HG03196 (cell line): ENCODE data around the gene DOCK2.
A peak's percentile ranks its signal among the peaks of the same experiment; 100 is the strongest.
"Not testable (repeated sequence)": the region's sequence is repeated elsewhere in the genome, so short reads cannot be mapped to it uniquely, and the experiment has no call there.

Source experiments
- ATAC-seq: cut with Tn5 transposase; IDR thresholded peaks from one replicate; pipeline ENCODE4 v1.9.1; 2021; ENCODE audit not compliant: unreplicated experiment

DOCK2 gene

DNA sequence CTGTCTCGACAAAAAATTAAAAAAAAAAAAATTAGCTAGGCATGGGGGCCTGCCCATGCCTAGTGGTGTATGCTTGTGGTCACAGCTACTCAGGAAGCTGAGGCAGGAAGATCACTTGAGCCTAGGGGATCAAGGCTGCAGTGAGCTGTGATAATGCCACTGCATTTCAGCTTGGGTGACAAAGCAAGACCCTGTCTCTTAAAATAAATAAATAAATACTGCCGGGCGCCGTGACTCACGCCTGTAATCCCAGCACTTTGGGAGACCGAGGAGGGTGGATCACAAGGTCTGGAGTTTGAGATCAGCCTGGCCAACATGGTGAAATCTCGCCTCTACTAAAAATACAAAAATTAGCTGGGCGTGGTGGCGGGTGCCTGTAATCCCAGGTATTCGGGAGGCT, 115.5 kb downstream of the DOCK2 start:
- not testable (repeated sequence) for ATAC-seq

DNA sequence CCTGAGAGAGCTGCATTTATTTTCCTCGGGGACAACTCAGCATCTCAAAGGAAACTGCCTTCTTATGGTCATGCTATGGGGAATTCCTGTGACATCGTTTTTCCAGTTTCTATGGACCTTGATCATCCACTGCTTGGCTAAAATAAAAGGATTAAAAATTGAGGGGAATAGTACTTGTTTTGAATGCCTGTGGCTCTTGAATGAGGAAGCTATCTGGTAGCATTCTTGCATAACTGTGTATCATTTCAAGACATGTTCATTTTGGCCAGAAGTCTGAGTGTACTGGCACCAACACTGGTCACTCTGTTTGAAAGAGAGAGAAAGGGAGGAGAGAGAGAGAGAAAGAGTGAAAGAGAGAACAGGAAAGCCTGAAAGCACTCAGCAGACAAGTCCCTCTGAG, 116.7 kb downstream of the DOCK2 start:
- no peak for ATAC-seq

DNA sequence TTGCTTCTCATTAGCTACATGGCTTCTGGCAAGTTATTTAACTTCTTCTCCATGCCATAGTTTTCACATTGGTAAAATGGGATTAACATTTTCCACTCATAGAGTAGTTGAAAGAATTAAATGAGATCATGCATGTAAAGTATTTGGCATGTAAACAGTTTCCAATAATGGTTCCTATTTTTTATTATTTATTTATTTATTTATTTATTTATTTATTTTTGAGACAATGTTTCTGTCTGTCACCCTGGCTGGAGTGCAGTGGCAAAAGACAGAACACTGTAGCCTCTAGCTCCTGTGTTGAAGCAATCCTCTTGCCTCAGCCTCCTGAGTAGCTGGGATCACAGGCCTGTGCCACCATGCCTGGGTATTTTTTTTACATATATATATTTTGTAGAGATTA, 117.7 kb downstream of the DOCK2 start:
- no peak for ATAC-seq

DNA sequence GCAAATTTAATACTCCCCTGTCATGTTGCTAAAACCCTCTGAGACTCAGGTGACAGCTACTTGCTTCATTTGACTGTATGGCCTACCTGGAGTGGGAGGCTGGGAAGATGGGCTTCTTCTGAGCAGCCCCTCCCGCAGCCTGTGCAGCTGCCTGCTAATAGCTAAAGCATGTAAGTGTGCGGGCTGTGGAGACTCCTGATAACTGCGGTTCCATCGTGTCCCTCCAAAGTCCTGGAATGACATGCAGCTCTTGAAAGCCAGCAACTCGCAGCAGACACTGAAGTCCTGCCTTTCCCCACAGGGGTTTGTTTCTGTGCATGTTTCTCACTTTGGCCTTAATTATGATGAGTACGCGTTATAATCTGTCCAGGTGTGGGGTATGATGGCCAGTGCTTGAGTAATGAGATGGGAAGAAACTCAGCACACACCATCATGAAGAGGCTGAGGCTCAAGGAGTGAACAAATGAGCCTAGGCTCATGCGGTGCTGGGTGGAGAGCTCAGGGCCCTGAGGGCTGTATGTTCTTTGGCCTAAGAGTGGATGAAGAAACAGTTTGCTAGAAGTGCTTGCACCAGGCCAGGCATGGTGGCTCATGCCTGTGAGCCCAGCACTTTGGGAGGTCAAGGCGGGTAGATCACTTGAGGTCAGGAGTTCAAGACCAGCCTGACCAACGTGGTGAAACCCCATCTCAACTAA, 119.1 kb downstream of the DOCK2 start:
- ATAC-seq: no peak

DNA sequence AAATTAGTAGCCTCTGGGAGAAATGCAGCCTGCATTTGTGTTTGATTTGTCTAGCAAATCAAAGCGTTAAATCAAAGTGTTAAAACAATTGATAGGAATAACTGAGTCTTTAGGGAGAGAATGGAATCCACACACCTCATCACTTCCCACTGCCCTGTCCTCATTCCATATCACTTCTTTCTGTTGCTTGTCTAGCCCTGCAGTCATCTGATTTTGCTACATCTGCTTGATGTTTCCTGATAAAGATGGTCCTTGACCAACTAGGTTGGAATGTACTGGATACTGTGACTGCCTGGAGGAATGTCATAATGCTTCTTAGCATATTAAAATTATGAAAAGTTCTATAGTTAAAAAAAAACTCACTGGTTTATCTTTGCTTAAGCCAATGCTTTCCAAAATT, 119.9 kb downstream of the DOCK2 start:
- no peak for ATAC-seq

DNA sequence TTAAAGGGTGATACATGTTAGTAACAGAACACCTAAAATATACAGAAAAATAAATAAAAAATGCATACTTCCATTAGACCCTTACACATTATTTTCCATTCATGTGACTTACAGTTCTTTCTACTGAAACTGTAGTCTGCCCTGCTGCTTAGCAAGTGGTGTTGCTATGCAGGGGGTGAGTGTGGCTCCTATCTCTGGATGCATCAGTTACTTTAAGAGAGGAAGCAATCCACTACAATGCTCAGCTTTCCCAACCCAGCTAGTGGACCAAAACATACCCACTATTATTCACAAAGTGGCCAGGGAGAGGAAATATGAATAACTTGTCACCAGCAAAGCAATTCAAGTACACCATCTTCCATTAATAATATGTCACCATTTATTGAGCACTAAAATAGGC, 121.8 kb downstream of the DOCK2 start:
- no peak for ATAC-seq

DNA sequence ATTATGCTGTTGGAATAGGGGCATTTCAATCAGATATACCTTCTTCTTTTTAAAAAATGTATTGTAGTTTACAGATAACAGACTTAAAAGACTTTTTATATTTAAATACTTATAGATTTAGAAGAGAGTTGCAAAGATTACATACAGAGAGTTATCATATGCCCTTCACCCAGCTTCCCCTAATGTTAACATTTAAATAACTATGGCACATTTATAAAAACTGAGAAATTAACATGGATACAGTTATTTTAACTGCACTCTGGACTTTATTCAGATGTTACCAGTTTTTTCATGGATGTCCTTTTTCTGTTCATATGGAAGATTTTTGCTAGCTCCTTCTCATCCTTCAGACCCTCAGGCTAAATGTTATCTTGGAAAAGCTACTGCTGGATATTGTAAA, 123.2 kb downstream of the DOCK2 start:
- no peak for ATAC-seq

DNA sequence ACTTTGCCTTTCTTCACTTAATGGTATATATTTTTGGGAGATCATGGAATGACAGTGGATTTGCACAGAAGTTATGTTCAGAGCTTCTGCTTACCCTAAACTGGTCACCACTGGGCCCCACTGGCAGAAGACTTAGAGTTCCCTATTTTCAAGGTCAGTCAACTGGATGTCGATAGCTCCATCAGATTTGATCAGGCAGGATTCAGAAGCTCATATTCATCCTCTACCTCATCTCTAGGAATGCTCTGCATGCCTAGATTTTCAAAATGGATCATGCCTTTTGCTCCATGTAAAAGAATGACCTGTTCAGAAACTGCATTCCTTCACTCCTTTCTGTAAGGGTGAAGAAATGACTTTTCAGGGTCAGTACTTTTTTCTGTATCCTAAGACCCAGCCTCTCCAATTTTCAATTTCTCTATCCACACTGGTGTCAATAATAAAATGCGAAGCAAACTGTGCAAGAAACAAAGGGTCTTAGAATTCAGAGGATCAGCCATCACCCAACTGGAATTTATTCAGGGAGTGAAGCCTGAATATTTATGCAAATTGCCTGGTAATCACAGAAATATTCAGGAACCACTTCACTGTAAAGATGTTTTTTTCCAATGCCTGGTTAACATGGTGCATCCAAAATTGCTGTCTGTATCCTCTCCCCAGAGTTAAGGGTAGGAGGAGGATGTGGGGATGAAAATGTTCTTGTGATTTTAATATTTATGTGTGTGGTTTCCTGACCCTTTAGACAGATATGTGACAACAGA, 125.4 kb downstream of the DOCK2 start:
- no peak for ATAC-seq

DNA sequence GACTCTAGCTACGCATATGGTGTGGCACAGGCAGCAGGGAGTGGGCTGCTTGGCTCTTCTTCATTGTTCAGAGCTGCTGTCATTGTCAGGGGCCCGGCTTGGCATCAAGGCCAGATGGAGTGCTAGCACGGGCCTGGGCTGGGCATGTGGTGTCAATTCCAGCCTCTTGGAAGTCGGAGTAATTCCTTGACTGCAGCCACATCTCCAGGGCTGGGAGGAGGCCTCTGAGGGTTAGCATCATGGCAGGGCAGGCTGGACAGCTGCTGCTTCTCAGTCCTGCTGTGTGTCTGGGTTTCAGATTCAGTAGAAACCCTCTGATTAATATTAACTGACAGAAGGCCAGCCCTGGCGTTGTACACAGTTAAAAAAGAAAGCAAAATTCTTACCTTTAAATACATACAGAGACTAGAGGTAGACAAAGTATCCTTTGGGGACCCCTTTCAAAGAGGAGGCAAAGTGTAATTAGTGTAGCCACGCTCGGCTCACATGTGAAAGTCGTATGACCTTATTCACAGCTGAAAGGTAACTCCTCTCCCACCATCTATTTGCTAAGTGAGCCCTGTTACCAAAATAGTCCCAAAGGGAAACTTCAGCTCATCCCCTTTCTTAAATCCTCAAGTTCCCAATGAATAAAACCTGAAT, 126.4 kb downstream of the DOCK2 start:
- peak; percentile 88 for ATAC-seq

DNA sequence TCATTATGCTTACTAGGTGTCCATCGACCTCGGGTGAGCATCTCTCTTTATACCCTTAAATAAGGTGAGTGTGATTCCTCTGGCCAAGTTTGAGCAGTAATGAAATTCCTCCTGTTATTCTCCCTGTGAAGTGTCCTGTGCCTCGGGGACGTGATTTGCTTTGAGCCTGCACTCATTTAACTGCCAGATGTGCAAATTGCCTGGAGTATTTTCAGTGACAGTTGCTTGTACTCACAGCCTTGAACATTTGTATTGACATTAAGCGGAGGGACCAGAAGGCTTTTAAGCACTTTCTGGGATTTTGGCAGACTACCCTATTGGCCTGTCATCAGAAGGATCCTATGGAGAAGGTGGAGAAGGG, 126.9 kb downstream of the DOCK2 start:
- no peak for ATAC-seq

DNA sequence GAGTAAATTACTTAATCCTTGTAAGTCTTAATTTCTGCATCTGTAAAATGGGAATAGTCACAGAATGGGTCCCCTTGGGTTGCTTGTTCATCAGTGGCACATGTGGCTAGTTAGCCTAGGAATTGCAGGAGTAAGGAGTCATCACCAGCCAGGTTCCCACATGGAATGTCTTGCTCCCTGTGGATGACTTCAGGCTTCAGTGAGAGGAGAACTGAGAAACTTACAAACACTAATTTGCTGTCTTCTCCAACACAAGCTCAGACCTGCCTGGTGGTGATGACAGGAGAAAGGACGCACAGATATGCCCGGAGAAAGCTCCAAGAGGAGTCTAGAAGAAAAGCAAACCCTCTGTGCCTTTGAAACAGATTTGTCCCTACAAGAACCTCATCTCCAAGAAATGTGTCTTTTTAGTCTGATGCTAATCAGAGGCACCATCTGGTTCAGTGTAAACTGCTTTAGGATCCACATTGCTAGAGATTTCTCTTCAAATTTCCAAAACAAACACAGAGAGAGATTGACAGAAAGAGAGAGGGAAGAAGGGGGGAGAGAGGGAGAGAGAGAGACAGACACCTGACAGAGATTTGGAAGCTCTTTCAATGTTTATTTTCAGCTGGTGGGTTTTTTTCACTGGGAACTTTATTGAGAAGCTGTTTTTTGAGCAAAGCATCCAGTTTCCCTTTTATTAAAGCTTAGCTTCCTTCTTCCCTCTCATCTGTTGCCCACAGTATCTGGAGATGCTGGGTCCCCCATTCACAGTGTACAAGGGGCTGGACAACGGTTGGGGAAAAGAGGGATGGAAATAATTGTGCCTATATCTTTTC, 128.3 kb downstream of the DOCK2 start:
- ATAC-seq: no peak

DNA sequence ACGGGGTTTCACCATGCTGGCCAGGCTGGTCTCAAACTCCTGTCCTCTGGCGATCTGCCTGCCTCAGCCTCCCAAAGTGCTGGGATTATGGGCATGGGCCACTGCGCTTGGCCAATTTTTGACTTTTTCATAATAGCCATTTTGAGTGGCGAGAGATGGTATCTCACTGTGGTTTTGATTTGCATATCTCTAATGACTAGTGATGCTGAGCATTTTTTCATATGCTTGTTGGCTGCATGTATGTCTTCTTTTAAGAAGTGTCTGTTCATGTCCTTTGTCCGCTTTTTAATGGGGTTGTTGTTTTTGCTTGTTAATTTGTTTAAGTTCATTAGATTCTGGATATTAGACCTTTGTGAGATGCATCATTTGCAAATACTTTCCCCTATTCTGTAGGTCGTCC, 129.9 kb downstream of the DOCK2 start:
- not testable (repeated sequence) for ATAC-seq

DNA sequence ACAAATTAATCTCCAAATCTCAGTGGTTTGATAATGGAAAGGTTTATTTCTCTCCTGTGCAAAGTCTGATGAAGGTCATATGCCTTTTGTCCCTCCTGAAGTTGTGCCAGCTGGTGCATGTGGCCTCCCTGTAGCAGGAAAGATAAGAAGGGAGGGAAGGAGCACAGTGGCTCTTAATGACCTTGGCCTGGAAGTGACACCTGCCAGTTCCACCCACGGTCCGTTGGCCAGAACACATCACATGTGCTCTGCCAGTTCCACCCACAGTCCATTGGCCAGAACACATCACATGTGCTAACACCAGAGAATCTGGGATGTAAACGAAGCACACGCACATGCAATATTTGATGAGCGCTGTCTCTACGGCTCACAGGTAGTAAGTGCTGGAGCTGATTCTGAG, 130.9 kb downstream of the DOCK2 start:
- ATAC-seq: no peak

DNA sequence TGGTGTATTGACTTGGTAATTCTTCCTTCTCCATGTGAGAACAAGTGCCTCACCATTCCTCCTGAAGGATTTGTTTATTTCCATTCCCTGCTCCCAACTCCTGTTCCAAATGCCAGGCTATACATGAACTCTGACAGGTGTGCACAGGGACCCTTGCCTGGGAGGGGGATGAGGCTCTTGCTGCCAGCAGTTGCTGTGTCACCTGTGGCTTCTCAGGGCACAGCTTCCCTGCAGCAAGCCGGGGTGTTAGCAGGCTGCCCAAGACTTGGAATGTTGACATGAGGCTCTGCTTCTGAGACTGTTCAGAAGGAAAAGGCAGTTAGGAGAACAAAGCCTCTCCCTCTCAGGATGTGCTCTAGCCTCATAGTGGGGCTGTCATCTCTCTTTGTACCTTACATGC, 131.3 kb downstream of the DOCK2 start:
- no peak for ATAC-seq

DNA sequence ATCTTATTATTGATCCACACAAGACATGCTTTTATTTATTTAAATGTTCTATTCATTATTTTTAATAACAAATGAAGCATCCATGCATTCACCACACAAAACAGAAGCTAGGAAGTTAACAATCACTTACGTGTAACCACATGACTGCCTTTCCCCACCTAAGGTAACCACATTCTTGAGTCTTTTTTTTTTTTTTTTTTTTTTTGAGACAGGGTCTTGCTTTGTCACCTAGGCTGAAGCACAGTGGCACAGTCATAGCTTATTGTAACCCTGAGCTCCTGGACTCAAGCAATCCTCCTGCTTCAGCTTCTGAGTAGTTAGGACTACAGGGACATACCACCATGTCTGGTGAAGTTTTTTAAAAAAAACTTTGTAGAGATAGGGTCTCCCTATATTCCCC, 133.0 kb downstream of the DOCK2 start:
- no peak for ATAC-seq

DNA sequence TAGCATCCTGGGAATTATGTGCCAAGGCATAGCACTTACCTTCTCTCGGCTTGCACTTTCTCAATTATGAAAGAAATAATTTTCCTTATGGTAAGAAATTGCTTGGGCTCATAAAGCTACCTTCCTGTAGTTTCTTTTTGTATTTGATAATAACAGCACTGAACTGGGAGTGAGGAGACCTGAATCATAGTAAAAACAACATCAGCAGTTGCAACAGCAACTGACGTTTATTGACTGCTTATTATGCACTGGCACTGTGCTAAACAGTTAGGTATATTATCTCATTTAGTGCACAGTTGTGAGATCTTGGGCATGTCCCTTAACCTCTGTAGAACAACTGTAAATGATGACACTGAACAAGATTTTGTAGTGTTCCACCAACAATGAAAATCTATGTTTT, 135.2 kb downstream of the DOCK2 start:
- ATAC-seq: no peak

DNA sequence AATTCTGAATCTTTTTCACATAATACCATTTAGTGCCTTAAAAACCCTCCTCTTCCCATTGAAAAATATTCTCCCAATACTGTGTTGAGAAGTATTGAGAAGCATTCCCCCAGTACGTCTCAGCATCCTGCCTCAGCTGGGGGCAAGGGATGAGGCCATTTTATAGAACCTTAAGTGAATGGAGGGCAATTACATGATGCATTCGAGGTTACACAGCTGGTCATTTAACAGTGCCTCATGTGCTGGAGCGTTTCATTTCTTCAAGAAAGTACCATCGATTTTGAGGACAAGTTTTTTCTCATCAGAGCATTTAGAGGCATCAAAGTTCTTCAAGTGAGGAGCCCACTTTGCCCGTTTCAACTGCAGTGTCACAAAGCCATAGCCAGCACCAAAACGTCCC, 135.6 kb downstream of the DOCK2 start:
- ATAC-seq: no peak

DNA sequence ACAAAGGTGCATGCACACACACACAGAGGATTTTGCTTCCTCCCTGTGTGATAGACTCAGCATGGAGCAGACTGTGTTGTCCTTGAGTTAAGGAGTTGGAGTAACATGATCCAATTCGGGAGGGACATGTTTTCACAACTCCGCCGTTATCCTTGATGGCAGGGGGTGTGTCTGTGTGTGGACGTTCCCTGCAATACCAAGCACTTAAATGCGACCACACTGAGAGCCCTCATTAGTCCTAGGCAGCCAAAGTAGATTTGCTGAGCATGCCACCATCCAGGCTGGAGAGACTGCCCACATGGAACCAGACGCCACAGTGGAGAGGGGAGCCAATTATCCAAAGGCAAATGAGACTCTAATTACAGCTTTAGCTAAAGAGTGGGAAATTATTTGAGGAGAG, 140.1 kb downstream of the DOCK2 start:
- no peak for ATAC-seq

DNA sequence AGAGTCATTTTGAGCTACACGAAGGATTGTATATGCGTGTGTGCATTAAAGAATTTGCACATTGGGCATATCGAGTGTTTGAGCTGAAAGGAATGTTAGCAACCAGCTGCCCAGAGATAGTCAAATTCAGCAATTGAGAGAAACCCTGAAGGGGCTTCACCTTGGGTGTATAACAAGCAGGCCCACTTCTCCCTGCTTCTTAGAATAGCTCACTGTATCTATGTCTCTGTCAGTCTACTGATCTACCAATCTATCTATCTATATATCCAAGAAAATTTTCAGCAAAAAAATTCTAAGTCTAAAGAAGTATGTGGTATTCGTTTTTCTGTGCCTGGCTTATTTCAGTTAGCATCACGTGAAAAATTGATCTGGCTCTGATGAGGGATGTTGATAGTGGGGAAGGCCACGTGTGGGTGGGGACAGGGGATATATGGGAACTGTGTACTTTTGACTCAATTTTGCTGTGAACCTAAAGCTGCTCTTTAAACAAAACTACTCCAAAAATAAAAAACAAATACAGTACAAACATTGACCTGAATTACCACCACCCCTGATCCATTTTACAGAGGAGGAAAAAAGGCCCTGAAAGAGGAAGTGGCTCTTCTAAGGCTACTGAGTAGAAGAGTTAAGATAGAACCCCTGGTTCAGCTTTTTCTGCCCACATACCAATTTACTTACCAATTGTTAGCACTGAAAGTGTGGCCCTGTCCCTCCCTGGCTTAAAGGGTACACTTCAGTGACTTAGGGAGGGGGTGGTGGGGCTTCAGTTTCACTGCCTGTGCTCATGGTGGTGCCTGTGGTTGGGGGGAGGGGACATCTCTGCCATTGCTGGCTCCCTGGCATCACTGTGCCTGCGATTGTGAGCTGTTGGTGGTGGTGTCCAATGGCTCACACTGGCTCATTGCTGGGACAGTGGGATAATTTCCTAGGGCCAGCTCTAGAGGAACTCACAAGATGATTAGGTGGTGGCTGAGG, 141.8 kb downstream of the DOCK2 start:
- peak; percentile 95 for ATAC-seq
